NCI-H128 (cell line): ENCODE data around the gene KLF2.

Source experiments
- DNase-seq: peaks from one replicate; lab custom pipeline; 2025; ENCODE audit not compliant: unreplicated experiment; lab: John Stamatoyannopoulos, UW

The KLF2 gene

GRCh38 chr19:16306728-16307402 lies 17.8 kb upstream of the KLF2 start:
- DNase-seq = no peak

GRCh38 chr19:16308081-16308480 lies 16.5 kb upstream of the KLF2 start:
- no peak for DNase-seq

- no peak for DNase-seq
Measured at GRCh38 chr19:16309643-16310042, 15.0 kb upstream of the KLF2 start.

- no peak for DNase-seq
Measured at GRCh38 chr19:16315825-16316505, 8.7 kb upstream of the KLF2 start.

- no peak for DNase-seq
Measured at GRCh38 chr19:16316506-16316882, 8.1 kb upstream of the KLF2 start.

- no peak for DNase-seq
Measured at GRCh38 chr19:16319481-16319880, 5.1 kb upstream of the KLF2 start.

GRCh38 chr19:16320987-16321386 lies 3.6 kb upstream of the KLF2 start:
- DNase-seq = no peak

- no peak for DNase-seq
Measured at GRCh38 chr19:16325161-16325527, 518 bp downstream of the KLF2 start.

GRCh38 chr19:16325641-16326400 lies 1.2 kb downstream of the KLF2 start:
- DNase-seq = peak; percentile 62

GRCh38 chr19:16326401-16327168 lies 2.0 kb downstream of the KLF2 start:
- no peak for DNase-seq

GRCh38 chr19:16327169-16327475 lies 2.5 kb downstream of the KLF2 start:
- DNase-seq = no peak

GRCh38 chr19:16327501-16327900 lies 2.9 kb downstream of the KLF2 start:
- no peak for DNase-seq

- no peak for DNase-seq
Measured at GRCh38 chr19:16327911-16328823, 3.5 kb downstream of the KLF2 start.

GRCh38 chr19:16328824-16329482 lies 4.3 kb downstream of the KLF2 start:
- no peak for DNase-seq

GRCh38 chr19:16330368-16330801 lies 5.8 kb downstream of the KLF2 start:
- DNase-seq = no peak

- DNase-seq = no peak
Measured at GRCh38 chr19:16330806-16331690, 6.4 kb downstream of the KLF2 start.

GRCh38 chr19:16333001-16333586 lies 8.5 kb downstream of the KLF2 start:
- no peak for DNase-seq

- DNase-seq = no peak
Measured at GRCh38 chr19:16334411-16334810, 9.8 kb downstream of the KLF2 start.

- no peak for DNase-seq
Measured at GRCh38 chr19:16335226-16335625, 10.6 kb downstream of the KLF2 start.
